Fibroblast of the aortic adventitia (primary cell): Measurements from ENCODE around the gene CCDC167. TPM values are rescaled to one million over a fixed set of nuclear protein-coding genes. Genes with fewer than 3 reads are reported as not detected.

Experiments used
- DNase-seq: peaks from one replicate; pipeline ENCODE4 v3.0.0-alpha.2; 2010; ENCODE audit warnings: low read depth
- H3K4me3 ChIP-seq: 2 replicates; pipeline ENCODE4 v1.5.1; 2011; ENCODE audit warnings: low read depth, mild to moderate bottlenecking, control low read depth, low read length, moderate library complexity
- total RNA-seq: library from RNA; depleted of rRNA; stranded (reverse); fragments of >200 nt; gene quantifications from 2 replicates; pipeline ENCODE4 v1.2.3, GENCODE V29; 2012; ENCODE audit warnings: low replicate concordance
- TF ChIP-seq, protein P1 (sequence below): IDR thresholded peaks from 2 replicates; pipeline ENCODE4 v1.5.1; 2011; ENCODE audit warnings: mild to moderate bottlenecking, low read length, control low read depth, inconsistent platforms; ENCODE audit not compliant: insufficient read depth

Gene CCDC167
- total RNA-seq, 1 donor = 35.0 TPM

DNA sequence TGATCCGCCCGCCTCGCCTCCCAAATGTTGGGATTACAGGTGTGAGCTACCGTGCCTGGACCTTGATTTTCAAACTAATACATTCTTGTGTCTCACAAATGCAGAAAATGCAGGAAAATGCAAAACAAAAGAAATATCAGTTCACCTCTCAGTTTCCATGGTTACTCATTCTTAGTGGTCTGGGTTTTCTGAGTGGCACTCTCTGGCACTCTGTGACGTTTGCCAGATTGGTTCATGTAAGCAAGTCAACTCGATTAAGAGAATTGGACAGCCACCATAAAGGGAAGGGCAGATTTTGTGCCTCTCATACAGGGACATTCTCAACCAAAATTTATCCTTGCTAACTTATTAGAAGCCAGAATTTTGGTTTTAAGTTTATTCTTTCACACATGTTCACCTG is 58.0 kb downstream of the CCDC167 start:
- no peak for DNase-seq
- TF ChIP-seq, protein P1, sequence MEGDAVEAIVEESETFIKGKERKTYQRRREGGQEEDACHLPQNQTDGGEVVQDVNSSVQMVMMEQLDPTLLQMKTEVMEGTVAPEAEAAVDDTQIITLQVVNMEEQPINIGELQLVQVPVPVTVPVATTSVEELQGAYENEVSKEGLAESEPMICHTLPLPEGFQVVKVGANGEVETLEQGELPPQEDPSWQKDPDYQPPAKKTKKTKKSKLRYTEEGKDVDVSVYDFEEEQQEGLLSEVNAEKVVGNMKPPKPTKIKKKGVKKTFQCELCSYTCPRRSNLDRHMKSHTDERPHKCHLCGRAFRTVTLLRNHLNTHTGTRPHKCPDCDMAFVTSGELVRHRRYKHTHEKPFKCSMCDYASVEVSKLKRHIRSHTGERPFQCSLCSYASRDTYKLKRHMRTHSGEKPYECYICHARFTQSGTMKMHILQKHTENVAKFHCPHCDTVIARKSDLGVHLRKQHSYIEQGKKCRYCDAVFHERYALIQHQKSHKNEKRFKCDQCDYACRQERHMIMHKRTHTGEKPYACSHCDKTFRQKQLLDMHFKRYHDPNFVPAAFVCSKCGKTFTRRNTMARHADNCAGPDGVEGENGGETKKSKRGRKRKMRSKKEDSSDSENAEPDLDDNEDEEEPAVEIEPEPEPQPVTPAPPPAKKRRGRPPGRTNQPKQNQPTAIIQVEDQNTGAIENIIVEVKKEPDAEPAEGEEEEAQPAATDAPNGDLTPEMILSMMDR = no peak
- H3K4me3 ChIP-seq = no peak overlapping the region

DNA sequence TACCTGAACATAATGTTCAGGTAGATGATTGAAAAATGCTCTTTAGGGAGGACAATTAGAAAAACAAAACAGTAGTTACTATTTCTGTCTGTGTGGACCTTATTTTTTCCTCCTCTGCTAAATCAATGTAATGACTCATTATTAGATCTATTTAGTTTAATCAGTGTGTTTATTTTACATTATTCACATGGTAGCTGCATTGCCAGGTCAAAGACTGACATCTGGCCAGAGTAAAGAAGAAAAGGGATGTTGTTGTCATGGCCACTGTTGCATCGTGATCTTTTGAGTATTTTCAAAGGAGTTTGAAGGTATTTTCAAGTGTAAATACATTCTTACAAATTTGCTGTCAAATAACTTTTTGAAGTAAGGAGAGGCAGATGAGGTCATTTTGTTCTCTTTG is 60.8 kb downstream of the CCDC167 start:
- no peak for DNase-seq
- TF ChIP-seq, protein P1 = no peak
- no peak overlapping the region for H3K4me3 ChIP-seq

DNA sequence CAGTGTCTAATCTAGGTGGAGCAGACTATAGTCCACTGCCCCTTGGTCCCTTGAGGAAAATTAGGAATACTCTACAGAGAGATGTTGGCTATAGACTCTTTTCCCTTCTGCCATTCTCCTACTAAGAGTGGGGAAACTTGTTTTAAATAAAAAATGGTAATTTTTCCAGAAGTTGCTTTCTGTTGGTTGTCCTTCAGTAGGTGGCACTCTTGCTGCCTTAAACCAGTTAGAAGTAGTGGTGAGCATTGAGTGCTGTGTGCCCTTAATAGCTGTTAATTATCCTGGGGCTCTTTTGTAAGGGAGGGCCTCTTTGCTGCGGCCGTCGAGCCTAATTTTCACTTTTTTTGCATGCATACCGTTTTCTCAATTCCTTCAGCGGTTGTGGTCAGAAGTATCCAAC is 63.9 kb downstream of the CCDC167 start:
- TF ChIP-seq, protein P1 = no peak
- DNase-seq = no peak
- no peak overlapping the region for H3K4me3 ChIP-seq

- DNase-seq = no peak
- no peak overlapping the region for H3K4me3 ChIP-seq
- TF ChIP-seq, protein P1 = no peak
Observed at GRCh38 chr6:37435373-37435772, 64.3 kb downstream of the CCDC167 start.

DNA sequence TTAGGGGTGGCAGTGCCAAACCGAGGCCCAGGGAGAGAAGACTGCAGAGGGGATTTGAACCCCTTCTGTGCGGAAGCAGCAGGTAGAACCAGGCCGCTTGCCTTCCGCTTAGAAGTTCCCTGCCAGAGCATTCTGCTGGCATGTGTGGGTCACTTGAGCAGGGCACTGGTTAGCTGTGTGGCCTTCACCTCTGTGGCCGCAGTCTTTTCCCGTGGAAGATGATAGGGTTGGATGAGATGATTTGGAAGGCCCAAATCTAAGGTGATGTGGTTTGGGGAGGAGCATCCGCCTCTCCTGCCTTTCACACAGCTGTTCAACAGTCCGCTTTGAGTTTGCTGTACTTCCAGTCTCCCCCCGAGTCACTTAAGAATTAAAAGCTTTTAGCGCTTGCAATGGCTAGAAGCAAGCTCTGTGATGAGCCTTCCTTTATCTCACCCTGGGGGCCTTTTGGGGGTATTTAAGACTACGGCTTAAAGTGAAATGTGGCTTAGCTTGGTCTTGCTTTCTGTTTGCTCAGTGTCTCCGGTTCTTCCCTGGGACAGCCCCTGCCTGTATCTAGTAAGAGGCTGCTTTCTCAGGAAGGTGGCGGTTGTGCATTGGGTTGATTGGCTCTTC is 65.9 kb downstream of the CCDC167 start:
- H3K4me3 ChIP-seq = peak overlapping the region; percentile 95
- TF ChIP-seq, protein P1 = no peak
- peak; percentile 26 for DNase-seq

Other genes starting within 250 kb of the CCDC167 start
- 3.5 and 4.8 TPM in 2 replicates for gene TBC1D22B, start 242.1 kb downstream of the CCDC167 start, total RNA-seq
- 0.09 TPM in 1 of 2 replicates, not detected in the other for gene TMEM217, start 241.7 kb downstream of the CCDC167 start, total RNA-seq
- gene RNF8, start 145.9 kb downstream of the CCDC167 start, total RNA-seq = 18.8 and 44.2 TPM in 2 replicates
- gene CMTR1, start 66.7 kb downstream of the CCDC167 start, total RNA-seq = 30.7 and 49.9 TPM in 2 replicates
- gene MDGA1, start 198.0 kb upstream of the CCDC167 start, total RNA-seq = 5.1 and 11.4 TPM in 2 replicates